Stimulated activated CD4-positive, alpha-beta T cell treated with anti-CD3 and anti-CD28 coated beads, Interleukin-15, amount 100 ng/mL, for 48 hours (primary cell): ENCODE results near the gene RNASE1.

Experiments used
- DNase-seq, 2 donors: peaks; one replicate each; pipeline ENCODE4 v3.0.0-alpha.2; 2020; ENCODE audit warnings: low read depth in 2 of 2

The RNASE1 gene

GRCh38 chr14:20808162-20808483 lies 5.5 kb upstream of the RNASE1 start:
- DNase-seq = no peak

GRCh38 chr14:20807304-20808161 lies 4.9 kb upstream of the RNASE1 start:
- no peak for DNase-seq

GRCh38 chr14:20805485-20805884 lies 2.8 kb upstream of the RNASE1 start:
- DNase-seq = no peak

GRCh38 chr14:20803223-20803622 lies 579 bp upstream of the RNASE1 start:
- no peak for DNase-seq

GRCh38 chr14:20801726-20802125 lies 918 bp downstream of the RNASE1 start:
- DNase-seq = no peak

GRCh38 chr14:20799892-20800544 lies 2.6 kb downstream of the RNASE1 start:
- DNase-seq = no peak

- no peak for DNase-seq
Observed at GRCh38 chr14:20799456-20799891, 3.2 kb downstream of the RNASE1 start.

- DNase-seq = no peak
Observed at GRCh38 chr14:20798932-20799331, 3.7 kb downstream of the RNASE1 start.

- DNase-seq = no peak
Observed at GRCh38 chr14:20798318-20798717, 4.3 kb downstream of the RNASE1 start.

GRCh38 chr14:20797164-20797563 lies 5.5 kb downstream of the RNASE1 start:
- no peak for DNase-seq

GRCh38 chr14:20794644-20795369 lies 7.8 kb downstream of the RNASE1 start:
- no peak for DNase-seq

GRCh38 chr14:20792556-20792955 lies 10.1 kb downstream of the RNASE1 start:
- no peak for DNase-seq

GRCh38 chr14:20791597-20791996 lies 11.0 kb downstream of the RNASE1 start:
- DNase-seq = no peak

GRCh38 chr14:20791187-20791586 lies 11.5 kb downstream of the RNASE1 start:
- DNase-seq = no peak

GRCh38 chr14:20790464-20791116 lies 12.1 kb downstream of the RNASE1 start:
- DNase-seq = no peak

GRCh38 chr14:20789230-20789813 lies 13.3 kb downstream of the RNASE1 start:
- DNase-seq = no peak

- DNase-seq = no peak
Observed at GRCh38 chr14:20787025-20787424, 15.6 kb downstream of the RNASE1 start.

- no peak for DNase-seq
Observed at GRCh38 chr14:20782280-20782890, 20.3 kb downstream of the RNASE1 start.

GRCh38 chr14:20781803-20782202 lies 20.8 kb downstream of the RNASE1 start:
- DNase-seq = no peak

- DNase-seq = no peak
Observed at GRCh38 chr14:20775901-20776300, 26.7 kb downstream of the RNASE1 start.

- no peak for DNase-seq
Observed at GRCh38 chr14:20775043-20775442, 27.6 kb downstream of the RNASE1 start.
